Measurements from ENCODE around the gene EID2B. TPM values are rescaled to one million over a fixed set of nuclear protein-coding genes. Genes with fewer than 3 reads are reported as not detected.

Gene EID2B
- total RNA-seq, 1 experiment from 2014 or later = 3.5 TPM

DNA sequence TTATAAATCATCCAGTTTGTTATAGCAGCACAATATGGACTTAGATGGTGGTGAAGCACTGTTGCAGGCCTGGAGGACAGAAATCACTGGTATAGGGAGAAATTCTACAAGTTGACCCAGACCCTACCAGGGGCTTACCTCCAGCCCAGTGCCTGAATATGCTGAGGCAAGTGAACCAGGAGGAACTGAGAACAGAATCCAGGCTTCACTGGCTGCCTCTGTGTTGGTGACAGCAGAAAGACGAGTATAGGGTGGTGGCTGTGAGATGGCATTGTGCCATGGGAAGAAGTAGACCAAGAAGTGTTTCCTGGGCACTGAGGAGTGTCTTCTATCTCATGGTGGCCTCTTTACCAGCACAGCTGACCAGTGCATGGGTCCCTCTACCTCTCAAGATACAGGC, 23.2 kb upstream of the EID2B start:
- DNase-seq (no peak), ATAC-seq (no peak)
- H4K20me1 ChIP-seq (ENCODE audit: low read length) = no peaks in the 10 kb centered on the region
- intact Hi-C loops (cut with micrococcal nuclease) = no loop called here
- no peak overlapping the region for H3K4me2 ChIP-seq (ENCODE audit: low read length)
- no peaks in the 10 kb centered on the region for H3F3A ChIP-seq (ENCODE audit: low read length, unreplicated experiment)
- no peaks in the 10 kb centered on the region for H3K79me2 ChIP-seq (ENCODE audit: low read length)
- no peak overlapping the region for H3K27ac ChIP-seq (ENCODE audit: low read length)
- no peak overlapping the region for H2AFZ ChIP-seq (ENCODE audit: low read length)
- ChIA-PET CTCF (no interaction called here), POLR2A (ENCODE audit: unreplicated experiment) (no interaction called here)
- H3K36me3 ChIP-seq (ENCODE audit: low read depth, low read length) = no peaks in the 10 kb centered on the region
- H3K4me1 ChIP-seq (ENCODE audit: insufficient read depth, low read length) = peaks cover 16% of the 10 kb centered on the region
- H3K9me2 ChIP-seq (replicated peaks; ENCODE audit: low read length) = no peaks in the 10 kb centered on the region
- H3K9me3 ChIP-seq (ENCODE audit: low read length) = no peaks in the 10 kb centered on the region
- no peak overlapping the region for H3K9ac ChIP-seq (ENCODE audit: low read length)
- no TSS peak for BruUV-seq (replicated peaks)
- H3K4me3 ChIP-seq (ENCODE audit: low read length) = no peak overlapping the region
- H3K27me3 ChIP-seq (ENCODE audit: low read length) = no peaks in the 10 kb centered on the region
- TF ChIP-seq, protein P1, sequence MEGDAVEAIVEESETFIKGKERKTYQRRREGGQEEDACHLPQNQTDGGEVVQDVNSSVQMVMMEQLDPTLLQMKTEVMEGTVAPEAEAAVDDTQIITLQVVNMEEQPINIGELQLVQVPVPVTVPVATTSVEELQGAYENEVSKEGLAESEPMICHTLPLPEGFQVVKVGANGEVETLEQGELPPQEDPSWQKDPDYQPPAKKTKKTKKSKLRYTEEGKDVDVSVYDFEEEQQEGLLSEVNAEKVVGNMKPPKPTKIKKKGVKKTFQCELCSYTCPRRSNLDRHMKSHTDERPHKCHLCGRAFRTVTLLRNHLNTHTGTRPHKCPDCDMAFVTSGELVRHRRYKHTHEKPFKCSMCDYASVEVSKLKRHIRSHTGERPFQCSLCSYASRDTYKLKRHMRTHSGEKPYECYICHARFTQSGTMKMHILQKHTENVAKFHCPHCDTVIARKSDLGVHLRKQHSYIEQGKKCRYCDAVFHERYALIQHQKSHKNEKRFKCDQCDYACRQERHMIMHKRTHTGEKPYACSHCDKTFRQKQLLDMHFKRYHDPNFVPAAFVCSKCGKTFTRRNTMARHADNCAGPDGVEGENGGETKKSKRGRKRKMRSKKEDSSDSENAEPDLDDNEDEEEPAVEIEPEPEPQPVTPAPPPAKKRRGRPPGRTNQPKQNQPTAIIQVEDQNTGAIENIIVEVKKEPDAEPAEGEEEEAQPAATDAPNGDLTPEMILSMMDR (conservative IDR thresholded peaks at IDR 0.05; ENCODE audit: low read depth, low read length) = no peak
- no peak for TF ChIP-seq EZH2phosphoT487 (IDR thresholded peaks at IDR 0.05; ENCODE audit: borderline replicate concordance, low read length)
- TF ChIP-seq EZH2 (IDR thresholded peaks at IDR 0.05; ENCODE audit: low read length, unreplicated experiment) = no peak

GRCh38 chr19:39554701-39555311, 22.2 kb upstream of the EID2B start:
- DNase-seq = no peak
- Histone ChIP-seq H3K79me2 (ENCODE audit: low read length) (no peaks in the 10 kb centered on the region), H3K4me1 (ENCODE audit: insufficient read depth, low read length) (peaks cover 16% of the 10 kb centered on the region), H3K27me3 (ENCODE audit: low read length) (no peaks in the 10 kb centered on the region), H4K20me1 (ENCODE audit: low read length) (no peaks in the 10 kb centered on the region), H3K36me3 (ENCODE audit: low read depth, low read length) (no peaks in the 10 kb centered on the region), H3K9ac (ENCODE audit: low read length) (no peak overlapping the region), H3K4me3 (ENCODE audit: low read length) (no peak overlapping the region), H3K9me2 (replicated peaks; ENCODE audit: low read length) (no peaks in the 10 kb centered on the region), H2AFZ (ENCODE audit: low read length) (no peak overlapping the region), H3F3A (ENCODE audit: low read length, unreplicated experiment) (no peaks in the 10 kb centered on the region), H3K4me2 (ENCODE audit: low read length) (no peak overlapping the region), H3K9me3 (ENCODE audit: low read length) (no peaks in the 10 kb centered on the region), H3K27ac (ENCODE audit: low read length) (no peak overlapping the region)
- BruUV-seq (replicated peaks) = no TSS peak
- ATAC-seq = no peak
- POLR2A ChIA-PET (ENCODE audit: unreplicated experiment) = no interaction called here
- CTCF ChIA-PET = no interaction called here
- TF ChIP-seq EZH2phosphoT487 (IDR thresholded peaks at IDR 0.05; ENCODE audit: borderline replicate concordance, low read length) (no peak), EZH2 (IDR thresholded peaks at IDR 0.05; ENCODE audit: low read length, unreplicated experiment) (no peak)
- TF ChIP-seq, protein P1 (conservative IDR thresholded peaks at IDR 0.05; ENCODE audit: low read depth, low read length) = no peak
- intact Hi-C loops (cut with micrococcal nuclease) = no loop called here

- TF ChIP-seq, protein P1 (conservative IDR thresholded peaks at IDR 0.05; ENCODE audit: low read depth, low read length) = no peak
- no peak for TF ChIP-seq EZH2 (IDR thresholded peaks at IDR 0.05; ENCODE audit: low read length, unreplicated experiment)
- TF ChIP-seq EZH2phosphoT487 (IDR thresholded peaks at IDR 0.05; ENCODE audit: borderline replicate concordance, low read length) = no peak
- Histone ChIP-seq H3K36me3 (ENCODE audit: low read depth, low read length) (no peaks in the 10 kb centered on the region), H4K20me1 (ENCODE audit: low read length) (no peaks in the 10 kb centered on the region), H3K4me3 (ENCODE audit: low read length) (no peak overlapping the region), H3K9me2 (replicated peaks; ENCODE audit: low read length) (no peaks in the 10 kb centered on the region), H3K27me3 (ENCODE audit: low read length) (no peaks in the 10 kb centered on the region), H2AFZ (ENCODE audit: low read length) (no peak overlapping the region), H3K4me1 (ENCODE audit: insufficient read depth, low read length) (peaks cover 12% of the 10 kb centered on the region), H3K79me2 (ENCODE audit: low read length) (no peaks in the 10 kb centered on the region), H3F3A (ENCODE audit: low read length, unreplicated experiment) (no peaks in the 10 kb centered on the region), H3K9ac (ENCODE audit: low read length) (no peak overlapping the region), H3K4me2 (ENCODE audit: low read length) (no peak overlapping the region), H3K9me3 (ENCODE audit: low read length) (no peaks in the 10 kb centered on the region), H3K27ac (ENCODE audit: low read length) (no peak overlapping the region)
- no peak for DNase-seq
- ChIA-PET CTCF (no interaction called here), POLR2A (ENCODE audit: unreplicated experiment) (no interaction called here)
- ATAC-seq = no peak
- intact Hi-C loops (cut with micrococcal nuclease) = no loop called here
- BruUV-seq (replicated peaks) = no TSS peak
Observed at GRCh38 chr19:39553082-39553652, 20.5 kb upstream of the EID2B start.
